ENCODE data around the gene PTPRM.

PTPRM gene

GRCh38 chr18:8034674-8035073 is 467.6 kb downstream of the PTPRM start:
- ChIA-PET CTCF (no interaction called here), POLR2A (no interaction called here)
- no peaks in the 10 kb centered on the region for H3K4me1 ChIP-seq (ENCODE audit: control insufficient read depth, insufficient read depth, low read length)
- no peak overlapping the region for H3K4me3 ChIP-seq (ENCODE audit: low read depth, low read length)
- TF ChIP-seq TRIM28 (IDR thresholded peaks at IDR 0.05; ENCODE audit: borderline replicate concordance, low read length) (no peak), ZNF274 (IDR thresholded peaks at IDR 0.05; ENCODE audit: low read length) (no peak), ZNF274 (tag by site-specific recombination; IDR thresholded peaks at IDR 0.05; ENCODE audit: borderline replicate concordance) (no peak), ZNF426 (tag by site-specific recombination; IDR thresholded peaks at IDR 0.05) (no peak), ZNF248 (tag by site-specific recombination; IDR thresholded peaks at IDR 0.05) (no peak), KLF17 (tag by site-specific recombination; IDR thresholded peaks at IDR 0.05) (no peak), ZEB2 (tag by site-specific recombination; IDR thresholded peaks at IDR 0.05) (no peak), ZNF561 (tag by site-specific recombination; IDR thresholded peaks at IDR 0.05; ENCODE audit: borderline replicate concordance) (no peak), ELK4 (IDR thresholded peaks at IDR 0.05; ENCODE audit: borderline replicate concordance, low read depth, low read length) (no peak)
- TF ChIP-seq, protein P1, sequence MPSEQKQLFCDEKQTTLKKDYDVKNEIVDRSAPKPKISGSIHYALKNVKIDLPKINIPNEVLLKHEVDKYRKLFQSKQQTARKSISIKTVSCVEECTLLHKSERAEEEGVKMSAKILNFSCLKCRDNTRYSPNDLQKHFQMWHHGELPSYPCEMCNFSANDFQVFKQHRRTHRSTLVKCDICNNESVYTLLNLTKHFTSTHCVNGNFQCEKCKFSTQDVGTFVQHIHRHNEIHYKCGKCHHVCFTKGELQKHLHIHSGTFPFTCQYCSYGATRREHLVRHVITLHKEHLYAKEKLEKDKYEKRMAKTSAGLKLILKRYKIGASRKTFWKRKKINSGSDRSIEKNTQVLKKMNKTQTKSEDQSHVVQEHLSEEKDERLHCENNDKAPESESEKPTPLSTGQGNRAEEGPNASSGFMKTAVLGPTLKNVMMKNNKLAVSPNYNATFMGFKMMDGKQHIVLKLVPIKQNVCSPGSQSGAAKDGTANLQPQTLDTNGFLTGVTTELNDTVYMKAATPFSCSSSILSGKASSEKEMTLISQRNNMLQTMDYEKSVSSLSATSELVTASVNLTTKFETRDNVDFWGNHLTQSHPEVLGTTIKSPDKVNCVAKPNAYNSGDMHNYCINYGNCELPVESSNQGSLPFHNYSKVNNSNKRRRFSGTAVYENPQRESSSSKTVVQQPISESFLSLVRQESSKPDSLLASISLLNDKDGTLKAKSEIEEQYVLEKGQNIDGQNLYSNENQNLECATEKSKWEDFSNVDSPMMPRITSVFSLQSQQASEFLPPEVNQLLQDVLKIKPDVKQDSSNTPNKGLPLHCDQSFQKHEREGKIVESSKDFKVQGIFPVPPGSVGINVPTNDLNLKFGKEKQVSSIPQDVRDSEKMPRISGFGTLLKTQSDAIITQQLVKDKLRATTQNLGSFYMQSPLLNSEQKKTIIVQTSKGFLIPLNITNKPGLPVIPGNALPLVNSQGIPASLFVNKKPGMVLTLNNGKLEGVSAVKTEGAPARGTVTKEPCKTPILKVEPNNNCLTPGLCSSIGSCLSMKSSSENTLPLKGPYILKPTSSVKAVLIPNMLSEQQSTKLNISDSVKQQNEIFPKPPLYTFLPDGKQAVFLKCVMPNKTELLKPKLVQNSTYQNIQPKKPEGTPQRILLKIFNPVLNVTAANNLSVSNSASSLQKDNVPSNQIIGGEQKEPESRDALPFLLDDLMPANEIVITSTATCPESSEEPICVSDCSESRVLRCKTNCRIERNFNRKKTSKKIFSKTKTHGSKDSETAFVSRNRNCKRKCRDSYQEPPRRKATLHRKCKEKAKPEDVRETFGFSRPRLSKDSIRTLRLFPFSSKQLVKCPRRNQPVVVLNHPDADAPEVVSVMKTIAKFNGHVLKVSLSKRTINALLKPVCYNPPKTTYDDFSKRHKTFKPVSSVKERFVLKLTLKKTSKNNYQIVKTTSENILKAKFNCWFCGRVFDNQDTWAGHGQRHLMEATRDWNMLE (tag by site-specific recombination; conservative IDR thresholded peaks at IDR 0.05; ENCODE audit: low read depth) = no peak
- H3K9me3 ChIP-seq (ENCODE audit: control insufficient read depth, insufficient read depth, low read depth, low read length) = no peaks in the 10 kb centered on the region
- H3K27ac ChIP-seq (ENCODE audit: extremely low read depth, low read depth, low read length) = no peak overlapping the region
- H3K36me3 ChIP-seq (ENCODE audit: control insufficient read depth in 2 of 2, insufficient read depth in 1 of 2, low read length in 2 of 2) = no peaks in the 10 kb centered on the region

GRCh38 chr18:8036551-8036950 is 469.4 kb downstream of the PTPRM start:
- CTCF ChIA-PET = no interaction called here
- TF ChIP-seq AEBP2 (tag by site-specific recombination; IDR thresholded peaks at IDR 0.05; ENCODE audit: borderline replicate concordance) (no peak), ZNF791 (tag by site-specific recombination; IDR thresholded peaks at IDR 0.05) (no peak), ZNF610 (tag by site-specific recombination; IDR thresholded peaks at IDR 0.05; ENCODE audit: borderline replicate concordance) (no peak), KLF17 (tag by site-specific recombination; IDR thresholded peaks at IDR 0.05) (no peak), ZBTB8A (tag by site-specific recombination; IDR thresholded peaks at IDR 0.05) (no peak), ZNF658 (tag by site-specific recombination; IDR thresholded peaks at IDR 0.05) (no peak), GFI1B (tag by site-specific recombination; IDR thresholded peaks at IDR 0.05) (no peak), ZNF175 (tag by site-specific recombination; IDR thresholded peaks at IDR 0.05) (no peak), ZNF76 (tag by site-specific recombination; IDR thresholded peaks at IDR 0.05; ENCODE audit: borderline replicate concordance, low read depth) (no peak), ZNF560 (tag by site-specific recombination; IDR thresholded peaks at IDR 0.05; ENCODE audit: borderline replicate concordance) (no peak), ZNF335 (tag by site-specific recombination; conservative IDR thresholded peaks at IDR 0.05) (no peak), ZNF16 (tag by site-specific recombination; IDR thresholded peaks at IDR 0.05; ENCODE audit: low read depth) (no peak), PATZ1 (tag by site-specific recombination; IDR thresholded peaks at IDR 0.05) (no peak), ZNF654 (tag by site-specific recombination; IDR thresholded peaks at IDR 0.05; ENCODE audit: low read depth) (no peak), SP3 (tag by site-specific recombination; IDR thresholded peaks at IDR 0.05) (no peak), ZNF433 (tag by site-specific recombination; IDR thresholded peaks at IDR 0.05; ENCODE audit: low read depth) (no peak)

More at GRCh38 chr18:8036551-8036950, 469.4 kb downstream of the PTPRM start:
- Histone ChIP-seq H3K36me3 (ENCODE audit: control insufficient read depth in 2 of 2, insufficient read depth in 1 of 2, low read length in 2 of 2) (no peaks in the 10 kb centered on the region), H3K4me1 (ENCODE audit: control insufficient read depth, insufficient read depth, low read length) (no peaks in the 10 kb centered on the region), H3K9me3 (ENCODE audit: control insufficient read depth, insufficient read depth, low read depth, low read length) (no peaks in the 10 kb centered on the region), H3K4me3 (ENCODE audit: low read depth, low read length) (no peak overlapping the region), H3K27ac (ENCODE audit: extremely low read depth, low read depth, low read length) (no peak overlapping the region)
- POLR2A ChIA-PET = no interaction called here

Data from HEK293 (cell line).